H1 (cell line): ENCODE data around the gene SEMA7A. TPM values are rescaled to one million over a fixed set of nuclear protein-coding genes. Genes with fewer than 3 reads are reported as not detected.
A peak's percentile ranks its signal among the peaks of the same experiment; 100 is the strongest.

ENCODE experiments used
- CTCF ChIA-PET: fragments of 300-600 bp; sonication (Branson Sonifier 250); formaldehyde crosslinking; loops from one replicate; lab custom pipeline; 2021; ENCODE audit not compliant: partially characterized antibody; lab: Charles Lee
- POLR2A ChIA-PET: fragments of 300-600 bp; sonication (Branson Sonifier 250); formaldehyde crosslinking; loops from one replicate; lab custom pipeline; 2021; ENCODE audit warnings: inconsistent platforms; ENCODE audit not compliant: partially characterized antibody; lab: Charles Lee
- DNase-seq, 2 experiments: peaks; one replicate each; pipeline versions ENCODE4 v3.0.0 to v3.0.0-alpha.2; 2010 to 2022; ENCODE audit warnings: low spot score in 2 of 2, low read depth in 1 of 2, mixed read lengths in 1 of 2
- FAIRE-seq: peaks from 2 replicates; lab custom pipeline; 2011; peaks lifted over from hg19 to GRCh38; lab: Jason Lieb, UNC
- H2AFZ ChIP-seq: 2 replicates; pipeline ENCODE4 v1.8.1; 2012; ENCODE audit warnings: low read length, inconsistent platforms
- H2AK5ac ChIP-seq: 2 replicates; pipeline ENCODE4 v1.6.1; 2013; ENCODE audit warnings: low read depth, low read length
- H2BK120ac ChIP-seq: replicated peaks from 2 replicates; pipeline ENCODE3; 2013; ENCODE audit warnings: low read depth, low read length, inconsistent platforms
- H2BK12ac ChIP-seq: 2 replicates; pipeline ENCODE4 v1.6.1; 2013; ENCODE audit warnings: low read depth, low read length
- H2BK15ac ChIP-seq: 2 replicates; pipeline ENCODE4 v1.6.1; 2013; ENCODE audit warnings: low read length
- H2BK20ac ChIP-seq: 2 replicates; pipeline ENCODE4 v1.6.1; 2013; ENCODE audit warnings: low read length
- H2BK5ac ChIP-seq: 2 replicates; pipeline ENCODE4 v1.6.1; 2013; ENCODE audit warnings: low read depth, low read length
- H3K14ac ChIP-seq: 2 replicates; pipeline ENCODE4 v1.6.1; 2013; ENCODE audit warnings: inconsistent platforms; ENCODE audit not compliant: insufficient read length
- H3K18ac ChIP-seq: 2 replicates; pipeline ENCODE4 v1.6.1; 2013; ENCODE audit warnings: low read length; ENCODE audit errors: extremely low read depth
- H3K23ac ChIP-seq: 2 replicates; pipeline ENCODE4 v1.6.1; 2013; ENCODE audit warnings: inconsistent platforms; ENCODE audit not compliant: insufficient read length
- H3K23me2 ChIP-seq: 2 replicates; pipeline ENCODE4 v1.6.1; 2013; ENCODE audit warnings: low read depth, low read length
- H3K27ac ChIP-seq: 2 replicates; pipeline ENCODE4 v1.6.1; 2011; ENCODE audit warnings: low read depth, low read length, inconsistent platforms
- H3K27me3 ChIP-seq, 4 experiments: replicated peaks in 1 of 4; 1 replicate in 1 of 4; 2 replicates in 3 of 4; pipeline versions ENCODE4 v1.6.1 to v1.8.1; 2011 to 2013; ENCODE audit warnings: low read length in 3 of 4, mild to moderate bottlenecking in 3 of 4, inconsistent platforms in 2 of 4, mixed read lengths in 2 of 4, moderate library complexity in 1 of 4; ENCODE audit not compliant: control insufficient read depth in 3 of 4, insufficient read depth in 3 of 4; ENCODE audit errors: extremely low read depth in 1 of 4
- H3K36me3 ChIP-seq, 4 experiments: 2 replicates each; pipeline versions ENCODE4 v1.6.1 to v1.8.1; 2011 to 2013; ENCODE audit warnings: mild to moderate bottlenecking in 4 of 4, low read length in 3 of 4, moderate library complexity in 2 of 4, control low read depth in 1 of 4, inconsistent platforms in 1 of 4; ENCODE audit not compliant: insufficient read depth in 4 of 4, control insufficient read depth in 2 of 4
- H3K4ac ChIP-seq: replicated peaks from 2 replicates; pipeline ENCODE3; 2013; ENCODE audit warnings: low read length, low read depth, mixed read lengths, inconsistent platforms; ENCODE audit not compliant: insufficient read length
- H3K4me1 ChIP-seq, 4 experiments: replicated peaks in 1 of 4; 1 replicate in 1 of 4; 2 replicates in 3 of 4; pipeline versions ENCODE4 v1.6.1 to v1.8.1; 2011 to 2013; ENCODE audit warnings: low read length in 3 of 4, inconsistent platforms in 2 of 4, mixed read lengths in 1 of 4; ENCODE audit not compliant: insufficient read depth in 4 of 4, control insufficient read depth in 3 of 4
- H3K4me2 ChIP-seq, 2 experiments: 2 replicates each; pipeline versions ENCODE4 v1.6.1 to v1.8.1; 2011 to 2013; ENCODE audit warnings: low read depth in 2 of 2, low read length in 2 of 2, control low read depth in 1 of 2, inconsistent platforms in 1 of 2, mild to moderate bottlenecking in 1 of 2; ENCODE audit not compliant: insufficient read depth in 1 of 2
- H3K4me3 ChIP-seq, 4 experiments: fragments of 200-600, 300-600 bp in 1 of 4; sonication (generic), shearing (Covaris generic), sonication (Bioruptor Twin) in 1 of 4; 2 replicates each; pipeline versions ENCODE4 v1.5.1 to v1.8.1; 2011 to 2016; ENCODE audit warnings: low read length in 4 of 4, low read depth in 3 of 4, control low read depth in 2 of 4, inconsistent platforms in 2 of 4, mild to moderate bottlenecking in 2 of 4, mixed read lengths in 1 of 4, moderate library complexity in 1 of 4; ENCODE audit not compliant: insufficient read depth in 2 of 4; ENCODE audit errors: extremely low read depth in 1 of 4
- H3K56ac ChIP-seq: replicated peaks from 2 replicates; pipeline ENCODE3; 2013; ENCODE audit warnings: low read depth, mild to moderate bottlenecking, mixed read lengths, low read length, inconsistent platforms; ENCODE audit not compliant: insufficient read length
- H3K79me1 ChIP-seq: 2 replicates; pipeline ENCODE4 v1.6.1; 2013; ENCODE audit warnings: low read depth, low read length, control low read depth
- H3K79me2 ChIP-seq, 2 experiments: 2 replicates each; pipeline versions ENCODE4 v1.6.1 to v1.8.1; 2012 to 2013; ENCODE audit warnings: low read length in 2 of 2, mild to moderate bottlenecking in 2 of 2, inconsistent platforms in 1 of 2; ENCODE audit not compliant: insufficient read depth in 2 of 2, control insufficient read depth in 1 of 2
- H3K9ac ChIP-seq, 4 experiments: replicated peaks in 1 of 4; 1 replicate in 1 of 4; 2 replicates in 3 of 4; pipeline versions ENCODE4 v1.6.1 to v1.8.1; 2011 to 2013; ENCODE audit warnings: low read depth in 3 of 4, low read length in 3 of 4, control low read depth in 2 of 4, mild to moderate bottlenecking in 2 of 4, moderate library complexity in 2 of 4, inconsistent platforms in 1 of 4; ENCODE audit errors: extremely low read depth in 1 of 4
- H3K9me3 ChIP-seq, 2 experiments: 2 replicates each; pipeline versions ENCODE4 v1.6.1 to v1.8.1; 2012 to 2013; ENCODE audit warnings: mild to moderate bottlenecking in 2 of 2, moderate library complexity in 2 of 2, control low read depth in 1 of 2, inconsistent platforms in 1 of 2, low read depth in 1 of 2, low read length in 1 of 2, mixed read lengths in 1 of 2; ENCODE audit not compliant: insufficient read depth in 2 of 2
- H4K20me1 ChIP-seq, 2 experiments: replicated peaks in 1 of 2; 2 replicates each; pipeline versions ENCODE3 to v1.8.1; 2011 to 2013; ENCODE audit warnings: inconsistent platforms in 2 of 2, low read length in 2 of 2, mild to moderate bottlenecking in 1 of 2; ENCODE audit not compliant: insufficient read depth in 2 of 2, control insufficient read depth in 1 of 2
- H4K5ac ChIP-seq: 2 replicates; pipeline ENCODE4 v1.6.1; 2013; ENCODE audit warnings: low read length, low read depth, mixed read lengths, inconsistent platforms; ENCODE audit not compliant: insufficient read length
- H4K8ac ChIP-seq: 2 replicates; pipeline ENCODE4 v1.8.0; 2013; ENCODE audit warnings: mild to moderate bottlenecking, moderate library complexity, low read length, inconsistent platforms; ENCODE audit not compliant: insufficient read depth; ENCODE audit errors: extremely low read depth
- H4K91ac ChIP-seq: replicated peaks from 2 replicates; pipeline ENCODE3; 2013; ENCODE audit warnings: low read length, mixed read lengths, inconsistent platforms; ENCODE audit not compliant: insufficient read length
- BCL11A ChIP-seq, 2 experiments: IDR thresholded peaks; one replicate each; pipeline ENCODE4 v1.6.1; 2011; ENCODE audit warnings: low read depth in 2 of 2, low read length in 2 of 2, mild to moderate bottlenecking in 2 of 2
- TAF1 ChIP-seq: IDR thresholded peaks from 2 replicates; pipeline ENCODE4 v1.6.1; 2011; ENCODE audit warnings: mild to moderate bottlenecking, low read depth, low read length
- WGBS, 2 experiments: shearing (Covaris generic) in 1 of 2; methylation state at CpG; one replicate each; pipeline versions ENCODE4 v1.1.6 to v1.1.7; 2013 to 2015; ENCODE audit warnings: low lambda C conversion rate in 2 of 2, mixed read lengths in 2 of 2, inconsistent platforms in 1 of 2, low coverage in 1 of 2, missing lambda C conversion rate in 1 of 2; ENCODE audit not compliant: insufficient replicate concordance in 2 of 2, insufficient coverage in 1 of 2, insufficient read length in 1 of 2; ENCODE audit errors: extremely low coverage in 1 of 2, missing lambda C conversion rate in 1 of 2; 5-methylcytosine and 5-hydroxymethylcytosine counted together
- polyA plus RNA-seq, 7 experiments: library from polyadenylated mRNA; depleted of rRNA in 3 of 7; stranded (reverse) in 5 of 7; unstranded in 2 of 7; fragments of >200 nt in 5 of 7; fragments of 200-250 nt in 2 of 7; gene quantifications; 1 replicate in 5 of 7; 2 replicates in 1 of 7; 4 replicates in 1 of 7; pipeline versions ENCODE4 v1.2.1 to v1.2.3, GENCODE V29; 2011 to 2013; ENCODE audit warnings: missing spikeins in 2 of 7, mixed read lengths in 2 of 7
- total RNA-seq: library from RNA; stranded (reverse); fragmentation: NEBNext Ultra II Directional; extraction: Animal tissue kit (Norgen Biotek cat#: 25700); gene quantifications from 2 replicates; pipeline ENCODE4 v1.2.1, GENCODE V29; 2021
- TF ChIP-seq, protein P1 (sequence below), 3 experiments: IDR thresholded peaks; 1 replicate in 2 of 3; 2 replicates in 1 of 3; pipeline versions ENCODE4 v1.5.1 to v1.6.1; 2011; ENCODE audit warnings: low read length in 3 of 3, mild to moderate bottlenecking in 3 of 3, inconsistent platforms in 2 of 3, low read depth in 1 of 3, moderate library complexity in 1 of 3; ENCODE audit not compliant: insufficient read depth in 1 of 3; ENCODE audit errors: control extremely low read depth in 1 of 3
- TF ChIP-seq, protein P2 (sequence below): IDR thresholded peaks from 2 replicates; pipeline ENCODE4 v1.6.1; 2011; ENCODE audit warnings: low read depth, mild to moderate bottlenecking, low read length; ENCODE audit not compliant: insufficient read depth

SEMA7A gene
- total and polyA plus RNA-seq, 2 of the 8 experiments (the other 6 are each of a cell fraction or from before 2014, with no cell fraction given): 10.7 to 15.0 TPM

DNA sequence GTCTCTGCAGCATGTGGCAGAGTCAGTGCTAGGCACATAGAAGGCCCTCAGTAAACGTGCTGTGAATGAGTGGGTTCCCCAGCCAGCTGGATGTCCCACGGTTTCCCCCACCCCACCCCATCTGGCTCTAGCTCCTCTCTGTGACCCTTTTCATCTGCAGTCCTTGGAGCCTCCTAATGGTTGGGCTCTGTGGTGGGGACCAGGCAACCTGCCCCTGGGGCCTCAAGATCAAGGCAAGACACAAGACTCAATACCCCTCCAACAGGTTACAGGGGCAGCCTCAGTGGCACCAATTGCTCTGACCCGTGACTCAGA is 49.2 kb downstream of the SEMA7A start:
- Histone ChIP-seq H3K36me3 (no peaks in the 10 kb centered on the region), H2BK15ac (0 out of 2 replicates have a peak overlapping the region, but pooled peaks have one; percentile 88), H2BK12ac (0 out of 2 replicates have a peak overlapping the region, but pooled peaks have one; percentile 33), H3K4me3 (no peak overlapping the region), H3K14ac (no peak overlapping the region), H4K8ac (no peak overlapping the region), H3K79me1 (no peaks in the 10 kb centered on the region), H3K79me2 (no peaks in the 10 kb centered on the region), H3K9ac (no peak overlapping the region), H3K23me2 (no peaks in the 10 kb centered on the region), H2AFZ (no peak overlapping the region), H3K4me1 (peaks cover 0 to 18% (median 8%) of the 10 kb centered on the region in 4 experiments; a peak in 5 of 7 replicates), H4K20me1 (no peaks in the 10 kb centered on the region), H2BK20ac (no peak overlapping the region), H3K56ac (no peak overlapping the region), H2AK5ac (no peak overlapping the region), H4K5ac (no peak overlapping the region), H3K9me3 (no peaks in the 10 kb centered on the region), H4K91ac (no peak overlapping the region), H3K27me3 (no peaks in the 10 kb centered on the region), H3K4me2 (no peak overlapping the region), H3K27ac (no peak overlapping the region), H2BK5ac (no peak overlapping the region), H3K23ac (no peak overlapping the region), H3K18ac (no peak overlapping the region), H2BK120ac (no peak overlapping the region), H3K4ac (no peak overlapping the region)
- WGBS, 2 experiments: 86% methylated on average over 3 of the region's 3 CpGs; no CpG with 5 or more reads in 1 of the 2 experiments
- FAIRE-seq: no peak
- ChIA-PET CTCF (interaction anchor here (0.6 to 36.8 kb wide), 21 partner anchors 9 to 493 kb away, joined by 3 to 1311 read pairs (median 4); partner anchors contain the start of gene SEMA7A), POLR2A (interaction anchor here (0.8 to 2.1 kb wide), 5 partner anchors 10 to 76 kb away, joined by 3 to 5 read pairs (median 3); partner anchors contain the start of gene UBL7)
- DNase-seq: no peak
- TF ChIP-seq BCL11A (IDR thresholded peaks at IDR 0.05; ENCODE audit: low read depth in 2 of 2, low read length in 2 of 2): no peak
- TF ChIP-seq TAF1: no peak
- TF ChIP-seq, protein P1, sequence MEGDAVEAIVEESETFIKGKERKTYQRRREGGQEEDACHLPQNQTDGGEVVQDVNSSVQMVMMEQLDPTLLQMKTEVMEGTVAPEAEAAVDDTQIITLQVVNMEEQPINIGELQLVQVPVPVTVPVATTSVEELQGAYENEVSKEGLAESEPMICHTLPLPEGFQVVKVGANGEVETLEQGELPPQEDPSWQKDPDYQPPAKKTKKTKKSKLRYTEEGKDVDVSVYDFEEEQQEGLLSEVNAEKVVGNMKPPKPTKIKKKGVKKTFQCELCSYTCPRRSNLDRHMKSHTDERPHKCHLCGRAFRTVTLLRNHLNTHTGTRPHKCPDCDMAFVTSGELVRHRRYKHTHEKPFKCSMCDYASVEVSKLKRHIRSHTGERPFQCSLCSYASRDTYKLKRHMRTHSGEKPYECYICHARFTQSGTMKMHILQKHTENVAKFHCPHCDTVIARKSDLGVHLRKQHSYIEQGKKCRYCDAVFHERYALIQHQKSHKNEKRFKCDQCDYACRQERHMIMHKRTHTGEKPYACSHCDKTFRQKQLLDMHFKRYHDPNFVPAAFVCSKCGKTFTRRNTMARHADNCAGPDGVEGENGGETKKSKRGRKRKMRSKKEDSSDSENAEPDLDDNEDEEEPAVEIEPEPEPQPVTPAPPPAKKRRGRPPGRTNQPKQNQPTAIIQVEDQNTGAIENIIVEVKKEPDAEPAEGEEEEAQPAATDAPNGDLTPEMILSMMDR (IDR thresholded peaks at IDR 0.05; ENCODE audit: control extremely low read depth in 1 of 3, insufficient read depth in 1 of 3, low read depth in 1 of 3, low read length in 3 of 3): no peak
- TF ChIP-seq, protein P2, sequence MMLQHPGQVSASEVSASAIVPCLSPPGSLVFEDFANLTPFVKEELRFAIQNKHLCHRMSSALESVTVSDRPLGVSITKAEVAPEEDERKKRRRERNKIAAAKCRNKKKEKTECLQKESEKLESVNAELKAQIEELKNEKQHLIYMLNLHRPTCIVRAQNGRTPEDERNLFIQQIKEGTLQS: no peak
